K562 (cell line): ENCODE data around the gene SHISA9. TPM values are rescaled to one million over a fixed set of nuclear protein-coding genes. Genes with fewer than 3 reads are reported as not detected.

Source experiments
- ATAC-seq: fragments of 200-7000 bp; cut with Tn5 transposase; 3 replicates; pipeline ENCODE4 v1.9.1; 2020; ENCODE audit warnings: moderate library complexity
- BruUV-seq: library from RNA; stranded (reverse); fragments of 400-500 nt; replicated peaks from 2 replicates; lab custom pipeline; 2021; lab: Mats Ljungman, UMichigan
- CTCF ChIA-PET: fragments of 300-600 bp; formaldehyde crosslinking; extraction: SDS; loops from one replicate; lab custom pipeline; 2021; ENCODE audit warnings: low intra/inter-chr PET ratio; lab: Yijun Ruan, JAX
- POLR2A ChIA-PET: fragments of 300-600, 350-650 bp; sonication (Branson Sonifier 250); formaldehyde crosslinking; extraction: SDS; loops from one replicate; lab custom pipeline; 2021; ENCODE audit warnings: antibody characterized with exemption, inconsistent platforms; lab: Yijun Ruan, JAX
- DNase-seq, 4 experiments: peaks; one replicate each; pipeline versions ENCODE4 v3.0.0 to v3.0.0-alpha.2; 2011 to 2018; ENCODE audit warnings: low spot score in 3 of 4, mixed read lengths in 3 of 4; ENCODE audit errors: extremely low read depth in 1 of 4
- FAIRE-seq: peaks from 2 replicates; lab custom pipeline; 2011; peaks lifted over from hg19 to GRCh38; lab: Jason Lieb, UNC
- H2AFZ ChIP-seq: 2 replicates; pipeline ENCODE4 v1.6.0; 2011; ENCODE audit warnings: low read depth, low read length, control low read depth, inconsistent platforms
- H3K27ac ChIP-seq: fragments of 200-600 bp; 3 replicates; pipeline ENCODE4 v1.8.0; 2011; ENCODE audit warnings: low read depth, mild to moderate bottlenecking, control low read depth, inconsistent platforms, low read length, moderate library complexity, mixed read lengths; ENCODE audit errors: extremely low read depth
- H3K27me3 ChIP-seq, 2 experiments: fragments of 300-600 bp in 1 of 2; 2 replicates in 1 of 2; 3 replicates in 1 of 2; pipeline versions ENCODE4 v1.6.0 to v1.8.0; 2011; ENCODE audit warnings: inconsistent platforms in 2 of 2, low read length in 2 of 2, mild to moderate bottlenecking in 1 of 2, mixed read lengths in 1 of 2, moderate library complexity in 1 of 2; ENCODE audit not compliant: control insufficient read depth in 2 of 2, insufficient read depth in 2 of 2
- H3K36me3 ChIP-seq: fragments of 300-600 bp; 3 replicates; pipeline ENCODE4 v1.8.0; 2011; ENCODE audit warnings: mild to moderate bottlenecking, low read length, inconsistent platforms; ENCODE audit not compliant: control insufficient read depth, insufficient read depth
- H3K4me1 ChIP-seq, 2 experiments: fragments of 200-600 bp in 1 of 2; replicated peaks in 1 of 2; 2 replicates in 1 of 2; 3 replicates in 1 of 2; pipeline versions ENCODE4 v1.5.1 to v1.8.0; 2011; ENCODE audit warnings: inconsistent platforms in 2 of 2, low read length in 2 of 2, mild to moderate bottlenecking in 1 of 2, mixed read lengths in 1 of 2, moderate library complexity in 1 of 2; ENCODE audit not compliant: control insufficient read depth in 2 of 2, insufficient read depth in 2 of 2
- H3K4me2 ChIP-seq: 2 replicates; pipeline ENCODE4 v1.6.1; 2011; ENCODE audit warnings: low read length, control low read depth, inconsistent platforms, mixed read lengths; ENCODE audit not compliant: insufficient read depth
- H3K4me3 ChIP-seq: fragments of 200-600 bp; sonication (generic), shearing (Covaris generic); 2 replicates; pipeline ENCODE4 v1.5.1; 2016; ENCODE audit warnings: control low read depth, inconsistent platforms
- H3K79me2 ChIP-seq: fragments of 200-600 bp; 3 replicates; pipeline ENCODE4 v1.8.0; 2011; ENCODE audit warnings: low read length, inconsistent platforms; ENCODE audit not compliant: control insufficient read depth, insufficient read depth
- H3K9ac ChIP-seq, 2 experiments: 2 replicates each; pipeline versions ENCODE4 v1.6.0 to v1.6.1; 2011; ENCODE audit warnings: low read depth in 2 of 2, low read length in 2 of 2, control low read depth in 1 of 2, inconsistent platforms in 1 of 2, mild to moderate bottlenecking in 1 of 2, mixed read lengths in 1 of 2; ENCODE audit not compliant: insufficient read depth in 1 of 2
- H3K9me1 ChIP-seq: one replicate; pipeline ENCODE4 v1.6.0; 2011; ENCODE audit warnings: inconsistent platforms, mild to moderate bottlenecking, low read length, moderate library complexity; ENCODE audit not compliant: control insufficient read depth, insufficient read depth
- H3K9me3 ChIP-seq: replicated peaks from 2 replicates; pipeline ENCODE4 v1.5.1; 2011; ENCODE audit warnings: low read depth, low read length, inconsistent platforms; ENCODE audit not compliant: control insufficient read depth, insufficient read depth
- H4K20me1 ChIP-seq: replicated peaks from 2 replicates; pipeline ENCODE4 v1.6.1; 2011; ENCODE audit warnings: low read length, inconsistent platforms, mixed read lengths; ENCODE audit not compliant: control insufficient read depth, insufficient read depth
- FOXJ3 ChIP-seq: sonication (generic); formaldehyde crosslinking; IDR thresholded peaks from 2 replicates; pipeline ENCODE4 v1.4.0; 2020; ENCODE audit warnings: mild to moderate bottlenecking, missing genetic modification reagents
- FOXP4 ChIP-seq: sonication (generic); formaldehyde crosslinking; IDR thresholded peaks from 2 replicates; pipeline ENCODE4 v1.8.0; 2022; ENCODE audit warnings: mild to moderate bottlenecking, missing genetic modification reagents, borderline replicate concordance
- GATA2 ChIP-seq: sonication (generic); formaldehyde crosslinking; IDR thresholded peaks from 2 replicates; pipeline ENCODE4 v1.4.0; 2020; ENCODE audit warnings: mild to moderate bottlenecking, missing genetic modification reagents
- HDAC6 ChIP-seq: IDR thresholded peaks from 2 replicates; pipeline ENCODE4 v1.6.1; 2012; ENCODE audit warnings: low read depth, mild to moderate bottlenecking, control low read depth, inconsistent platforms, low read length, moderate library complexity
- KAT7 ChIP-seq: sonication (generic); formaldehyde crosslinking; IDR thresholded peaks from 2 replicates; pipeline ENCODE4 v1.8.0; 2022; ENCODE audit warnings: missing genetic modification reagents, mild to moderate bottlenecking, borderline replicate concordance
- KLF10 ChIP-seq: fragments of 250-450 bp; sonication (Bioruptor Pico); IDR thresholded peaks from 2 replicates; pipeline ENCODE4 v1.6.1; 2021; ENCODE audit warnings: matching md5 sums
- PHF20 ChIP-seq: fragments of 450-650 bp; IDR thresholded peaks from 2 replicates; pipeline ENCODE4 v1.6.1; 2018; ENCODE audit not compliant: partially characterized antibody
- POLR3A ChIP-seq: IDR thresholded peaks from 2 replicates; pipeline ENCODE4 v1.6.1; 2011; ENCODE audit warnings: borderline replicate concordance, mild to moderate bottlenecking, moderate library complexity; ENCODE audit not compliant: insufficient read length, insufficient read depth; ENCODE audit errors: extremely low read depth
- PYGO2 ChIP-seq: fragments of 450-650 bp; IDR thresholded peaks from 2 replicates; pipeline ENCODE4 v1.6.1; 2016; ENCODE audit warnings: mild to moderate bottlenecking, missing genetic modification characterization, moderate library complexity, missing compliant biosample characterization
- RAD51 ChIP-seq: fragments of 450-650 bp; IDR thresholded peaks from 2 replicates; pipeline ENCODE4 v1.7.1; 2016; ENCODE audit warnings: low read depth, mild to moderate bottlenecking, borderline replicate concordance
- SMAD2 ChIP-seq: fragments of 150-350 bp; IDR thresholded peaks from 2 replicates; pipeline ENCODE4 v1.6.1; 2014; ENCODE audit warnings: low read depth, mild to moderate bottlenecking, low read length
- SRSF7 ChIP-seq: fragments of 200-400 bp; formaldehyde crosslinking; optimal IDR thresholded peaks from 2 replicates; pipeline ENCODE3; 2017; ENCODE audit warnings: mild to moderate bottlenecking, low read depth, low read length
- ZNF318 ChIP-seq, 2 experiments: fragments of 450-650 bp; IDR thresholded peaks; 2 replicates each; pipeline ENCODE4 v1.6.1; 2016; ENCODE audit warnings: mild to moderate bottlenecking in 2 of 2, borderline replicate concordance in 1 of 2, low read depth in 1 of 2, moderate library complexity in 1 of 2
- ZNF324 ChIP-seq: fragments of 250-450 bp; sonication (Bioruptor Pico); IDR thresholded peaks from 2 replicates; pipeline ENCODE4 v1.4.0; 2020; ENCODE audit warnings: mild to moderate bottlenecking
- WGBS: fragments of 100-300 bp; shearing (Covaris generic); methylation state at CpG from one replicate; pipeline ENCODE4 v1.1.6; 2016; ENCODE audit warnings: low coverage, mixed read lengths; ENCODE audit not compliant: insufficient coverage; ENCODE audit errors: missing lambda C conversion rate; 5-methylcytosine and 5-hydroxymethylcytosine counted together
- in situ Hi-C: fragments of 300-500 bp; cut with MboI; formaldehyde crosslinking; loops from 4 replicates; pipeline ENCODE4 v1.15.0; 2018; ENCODE audit warnings: inconsistent platforms, mixed read lengths
- intact Hi-C: fragments of 100-400 bp; cut with micrococcal nuclease; formaldehyde crosslinking; loops from 2 replicates; pipeline ENCODE4 v1.14.2; 2022
- polyA plus RNA-seq, 8 experiments: library from polyadenylated mRNA; depleted of rRNA in 4 of 8; stranded (reverse) in 5 of 8; unstranded in 3 of 8; fragments of >200 nt; fragmentation: Nextera tagmentation in 2 of 8; fragmentation: Illumina TruSeq in 1 of 8; extraction: Ambion mirVana in 2 of 8; extraction: Trizol in 1 of 8; gene quantifications; 2 replicates each; pipeline versions ENCODE4 v1.2.1 to v1.2.3, GENCODE V29; 2011 to 2014; ENCODE audit warnings: inconsistent platforms in 1 of 8, missing spikeins in 1 of 8
- total RNA-seq, 7 experiments: library from RNA; depleted of rRNA in 6 of 7; stranded (reverse); fragments of >200 nt in 6 of 7; fragmentation: Illumina TruSeq in 2 of 7; extraction: Trizol in 2 of 7; gene quantifications; 2 replicates each; pipeline versions ENCODE4 v1.2.1 to v1.2.3, GENCODE V29; 2011 to 2021; ENCODE audit warnings: low replicate concordance in 1 of 7

Gene SHISA9
- total and polyA plus RNA-seq, 9 of the 15 experiments (the other 6 are each of a cell fraction or from before 2014, with no cell fraction given), result under 0.01 to 0.16 (median 0.01) TPM; not detected in 6

GRCh38 chr16:13061691-13062090 is 160.3 kb downstream of the SHISA9 start:
- no peaks in the 10 kb centered on the region for H4K20me1 ChIP-seq
- FAIRE-seq (no peak), ATAC-seq (no peak)

More at GRCh38 chr16:13061691-13062090, 160.3 kb downstream of the SHISA9 start:
- Histone ChIP-seq H3K9me1 (no peaks in the 10 kb centered on the region), H3K9me3 (no peaks in the 10 kb centered on the region), H3K36me3 (no peaks in the 10 kb centered on the region), H3K27ac (no peak overlapping the region), H3K4me1 (no peaks in the 10 kb centered on the region), H3K27me3 (no peaks in the 10 kb centered on the region; a peak in 2 of 5 replicates), H2AFZ (no peak overlapping the region), H3K4me3 (no peak overlapping the region), H3K9ac (no peak overlapping the region), H3K4me2 (no peak overlapping the region), H3K79me2 (no peaks in the 10 kb centered on the region)
- under 1% methylated on average over 9 of the region's 9 CpGs for WGBS
- in situ Hi-C loops (no loop called here), intact Hi-C loops (no loop called here)
- POLR2A ChIA-PET, result no interaction called here
- TF ChIP-seq FOXP4 (CRISPR knock-in tag) (no peak), PYGO2 (tag) (no peak), ZNF324 (no peak), SRSF7 (no peak), KAT7 (CRISPR knock-in tag) (no peak), GATA2 (no peak), KLF10 (CRISPR knock-in tag) (no peak), RAD51 (no peak), PHF20 (no peak), POLR3A (no peak), SMAD2 (no peak), FOXJ3 (CRISPR knock-in tag) (no peak), HDAC6 (no peak), ZNF318 (IDR thresholded peaks at IDR 0.05; ENCODE audit: borderline replicate concordance in 1 of 2, low read depth in 1 of 2) (no peak)
- CTCF ChIA-PET, result no interaction called here
- DNase-seq, result no peak
- BruUV-seq, result no TSS peak
